ENCODE data around the gene OST4. TPM values are rescaled to one million over a fixed set of nuclear protein-coding genes. Genes with fewer than 3 reads are reported as not detected.

The OST4 gene
- total RNA-seq, 4 donors from 2014 or later, result 200 to 352 (median 243) TPM

DNA sequence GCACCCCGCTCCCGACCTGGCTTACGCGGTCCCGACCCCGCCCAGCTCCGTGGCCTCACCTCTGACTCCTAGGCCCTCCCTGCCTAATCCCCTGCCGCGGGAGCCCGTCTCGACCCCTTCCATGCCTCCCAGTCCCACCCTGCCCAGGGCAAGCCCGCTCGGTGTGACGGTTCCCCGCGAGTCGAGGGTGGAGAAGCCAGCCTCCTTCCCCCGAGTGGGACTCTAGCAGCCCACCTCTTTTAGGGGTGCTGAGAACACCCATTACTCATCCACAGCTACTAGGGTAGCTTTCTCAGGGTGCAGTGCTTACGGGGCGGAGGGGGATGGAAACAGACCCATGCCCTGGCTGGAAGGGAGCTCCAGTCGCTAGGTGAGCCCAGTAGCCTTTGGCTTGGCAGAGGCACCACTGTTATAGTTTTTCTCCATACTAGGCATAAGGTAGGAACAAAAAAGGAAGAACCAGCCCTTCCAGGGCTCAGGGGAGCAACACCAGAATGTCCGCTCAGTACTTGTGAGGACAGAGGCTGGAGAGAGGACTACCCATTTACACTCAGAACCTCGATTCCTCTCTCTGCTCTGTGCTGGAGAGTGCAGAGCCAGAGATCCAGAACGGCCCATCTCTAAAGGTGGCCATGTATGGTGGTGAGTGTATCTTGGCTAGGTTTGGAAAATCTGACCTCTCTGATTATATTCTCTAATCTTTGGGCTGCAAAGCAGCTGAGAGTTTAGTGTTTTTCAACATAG is 19.4 kb downstream of the OST4 start:
- H3K27me3 ChIP-seq, result no peaks in the 10 kb centered on the region
- intact Hi-C loops (cut with DNase I), result loop anchor here (2.0 kb wide), 2 partner anchors 19 to 27 kb away; partner anchors contain the start of genes EMILIN1 and OST4

DNA sequence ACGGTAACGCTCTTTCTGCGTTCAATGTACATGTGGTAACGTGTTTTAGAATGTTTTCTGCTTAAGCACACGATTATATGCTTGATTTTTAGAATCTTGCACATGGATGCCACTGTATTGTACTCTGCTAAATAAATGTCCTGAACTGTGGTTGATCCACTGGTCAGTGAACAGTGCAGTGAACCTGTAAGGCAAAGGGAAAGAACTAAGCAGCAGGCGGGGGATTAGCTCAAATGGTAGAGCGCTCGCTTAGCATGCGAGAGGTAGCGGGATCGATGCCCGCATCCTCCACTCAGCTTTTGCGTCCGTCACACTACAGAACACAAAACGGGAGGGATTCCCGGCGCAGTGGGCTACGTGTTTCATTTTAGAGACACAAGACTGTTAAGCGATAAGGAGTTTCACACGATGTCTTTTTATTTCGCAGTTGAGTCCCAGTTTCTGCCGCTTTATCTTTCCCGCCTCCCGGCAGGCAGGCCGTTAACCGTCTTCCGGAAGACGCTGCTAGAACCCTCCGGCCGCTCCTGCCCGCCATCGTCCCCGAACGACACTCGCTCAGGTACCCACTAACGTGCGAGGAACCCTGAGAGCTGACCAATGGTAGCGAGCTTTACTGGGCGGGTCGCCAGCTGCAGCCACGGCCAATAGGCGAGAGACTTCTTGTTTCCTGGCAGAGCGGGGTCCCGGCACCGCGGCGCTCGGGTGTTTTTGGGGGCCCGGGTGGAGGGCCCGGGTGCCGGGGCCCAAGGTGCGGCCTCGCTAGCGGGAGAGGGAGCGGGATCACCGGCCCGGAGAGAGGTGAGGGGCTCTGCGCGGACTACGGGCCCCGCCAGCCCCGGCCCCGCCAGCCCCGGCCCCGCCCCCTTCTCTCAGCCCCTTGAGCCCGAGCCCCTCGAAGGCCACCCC is 20.2 kb downstream of the OST4 start, which contains the start of gene AGBL5:
TSS of gene AGBL5 (plus strand) at position 673 of the 906 bp plus-strand sequence. CDS start 1,291 bp downstream, outside the sequence.
- 1% methylated on average over 37 of the region's 67 CpGs for WGBS
- DNase-seq (ENCODE audit: extremely low spot score), result peak; percentile 99
- no peaks in the 10 kb centered on the region for H3K27me3 ChIP-seq
- no peaks in the 10 kb centered on the region for H3K9me3 ChIP-seq
- peak within 1 kb of the TSS; percentile 74 to 99 (median 94) for H3K4me3 ChIP-seq
- peaks cover 8 to 33% (median 30%) of the 10 kb centered on the region in 4 donors for H3K36me3 ChIP-seq
- TF ChIP-seq POLR2A (IDR thresholded peaks at IDR 0.05; ENCODE audit: low read depth) (peak; percentile 20), POLR2AphosphoS5 (IDR thresholded peaks at IDR 0.05) (peak; percentile 82 to 94)
- TF ChIP-seq, protein P1, sequence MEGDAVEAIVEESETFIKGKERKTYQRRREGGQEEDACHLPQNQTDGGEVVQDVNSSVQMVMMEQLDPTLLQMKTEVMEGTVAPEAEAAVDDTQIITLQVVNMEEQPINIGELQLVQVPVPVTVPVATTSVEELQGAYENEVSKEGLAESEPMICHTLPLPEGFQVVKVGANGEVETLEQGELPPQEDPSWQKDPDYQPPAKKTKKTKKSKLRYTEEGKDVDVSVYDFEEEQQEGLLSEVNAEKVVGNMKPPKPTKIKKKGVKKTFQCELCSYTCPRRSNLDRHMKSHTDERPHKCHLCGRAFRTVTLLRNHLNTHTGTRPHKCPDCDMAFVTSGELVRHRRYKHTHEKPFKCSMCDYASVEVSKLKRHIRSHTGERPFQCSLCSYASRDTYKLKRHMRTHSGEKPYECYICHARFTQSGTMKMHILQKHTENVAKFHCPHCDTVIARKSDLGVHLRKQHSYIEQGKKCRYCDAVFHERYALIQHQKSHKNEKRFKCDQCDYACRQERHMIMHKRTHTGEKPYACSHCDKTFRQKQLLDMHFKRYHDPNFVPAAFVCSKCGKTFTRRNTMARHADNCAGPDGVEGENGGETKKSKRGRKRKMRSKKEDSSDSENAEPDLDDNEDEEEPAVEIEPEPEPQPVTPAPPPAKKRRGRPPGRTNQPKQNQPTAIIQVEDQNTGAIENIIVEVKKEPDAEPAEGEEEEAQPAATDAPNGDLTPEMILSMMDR (IDR thresholded peaks at IDR 0.05), result no peak
- H3K4me1 ChIP-seq, result peaks cover 14 to 42% (median 23%) of the 10 kb centered on the region in 4 donors
- intact Hi-C loops (cut with DNase I), result loop anchor here (1.0 to 2.0 kb wide), 3 partner anchors 20 to 35 kb away; partner anchors contain the start of genes EMILIN1, KHK and OST4
- peak within 1 kb of the TSS; percentile 89 to 96 (median 94) for H3K27ac ChIP-seq (replicated peaks in 1 of 4)

More for the DNA sequence above, 19.4 kb downstream of the OST4 start:
- Histone ChIP-seq H3K9me3 (no peaks in the 10 kb centered on the region), H3K4me1 (peaks cover 14 to 43% (median 23%) of the 10 kb centered on the region in 4 donors), H3K27ac (replicated peaks in 1 of 4) (peak overlapping the region; percentile 89 to 96 (median 94)), H3K36me3 (peaks cover 15 to 41% (median 38%) of the 10 kb centered on the region in 4 donors), H3K4me3 (peak overlapping the region; percentile 74 to 99 (median 94))
- 9% methylated on average over 9 of the region's 24 CpGs for WGBS
- DNase-seq (ENCODE audit: extremely low spot score), result no peak
- TF ChIP-seq POLR2A (IDR thresholded peaks at IDR 0.05; ENCODE audit: low read depth) (no peak), POLR2AphosphoS5 (IDR thresholded peaks at IDR 0.05) (peak in 1 of 2 donors; percentile 9)

DNA sequence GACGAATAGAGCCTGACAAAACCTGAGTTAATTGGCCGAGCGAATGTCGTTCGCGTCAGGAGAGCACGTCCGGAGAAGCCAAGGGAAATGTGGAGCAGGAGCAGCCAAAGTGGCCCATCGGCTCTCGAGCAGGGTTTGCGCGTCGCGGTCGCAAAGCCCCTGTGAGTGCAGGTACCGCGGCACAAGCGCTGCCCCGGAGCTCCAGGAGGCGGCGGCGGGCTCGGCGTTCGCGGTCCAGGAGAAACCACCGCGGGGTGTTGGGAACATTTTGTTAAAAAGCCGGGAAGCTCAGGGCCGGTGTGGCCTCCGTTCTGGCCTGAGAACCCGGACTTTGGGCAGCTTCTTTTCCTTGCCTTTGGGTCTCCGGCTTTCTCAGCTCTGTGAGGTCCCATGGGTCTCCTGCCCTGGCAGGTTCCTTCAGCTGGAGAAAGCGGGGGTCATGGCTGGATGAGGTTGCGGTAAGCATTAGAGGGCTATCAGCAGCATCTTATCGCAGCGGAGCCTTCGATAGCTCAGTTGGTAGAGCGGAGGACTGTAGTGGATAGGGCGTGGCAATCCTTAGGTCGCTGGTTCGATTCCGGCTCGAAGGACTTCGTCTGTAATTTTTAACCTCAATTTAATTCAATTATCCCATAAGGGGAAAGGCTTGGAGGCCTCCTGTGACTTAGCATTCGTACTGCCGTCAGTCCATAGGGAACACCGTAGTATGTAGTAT is 21.0 kb downstream of the OST4 start:
- H3K9me3 ChIP-seq, result no peaks in the 10 kb centered on the region
- H3K4me1 ChIP-seq, result peaks cover 14 to 34% (median 23%) of the 10 kb centered on the region in 4 donors
- peak overlapping the region; percentile 74 to 99 (median 94) for H3K4me3 ChIP-seq
- TF ChIP-seq, protein P1 (IDR thresholded peaks at IDR 0.05), result peak; percentile 35 to 68 (median 53)
- TF ChIP-seq EP300 (IDR thresholded peaks at IDR 0.05) (no peak), POLR2AphosphoS5 (IDR thresholded peaks at IDR 0.05) (peak in 1 of 2 donors; percentile 82), POLR2A (IDR thresholded peaks at IDR 0.05; ENCODE audit: low read depth) (peak; percentile 33)
- intact Hi-C loops (cut with DNase I), result loop anchor here (1.0 to 2.0 kb wide), 3 partner anchors 20 to 36 kb away; partner anchors contain the start of genes EMILIN1, KHK and OST4
- peak; percentile 99 for DNase-seq (ENCODE audit: extremely low spot score)
- under 1% methylated on average over 19 of the region's 48 CpGs for WGBS
- no peaks in the 10 kb centered on the region for H3K27me3 ChIP-seq
- peak overlapping the region; percentile 89 to 96 (median 94) for H3K27ac ChIP-seq (replicated peaks in 1 of 4)
- H3K36me3 ChIP-seq, result peaks cover 0 to 25% (median 22%) of the 10 kb centered on the region in 4 donors

DNA sequence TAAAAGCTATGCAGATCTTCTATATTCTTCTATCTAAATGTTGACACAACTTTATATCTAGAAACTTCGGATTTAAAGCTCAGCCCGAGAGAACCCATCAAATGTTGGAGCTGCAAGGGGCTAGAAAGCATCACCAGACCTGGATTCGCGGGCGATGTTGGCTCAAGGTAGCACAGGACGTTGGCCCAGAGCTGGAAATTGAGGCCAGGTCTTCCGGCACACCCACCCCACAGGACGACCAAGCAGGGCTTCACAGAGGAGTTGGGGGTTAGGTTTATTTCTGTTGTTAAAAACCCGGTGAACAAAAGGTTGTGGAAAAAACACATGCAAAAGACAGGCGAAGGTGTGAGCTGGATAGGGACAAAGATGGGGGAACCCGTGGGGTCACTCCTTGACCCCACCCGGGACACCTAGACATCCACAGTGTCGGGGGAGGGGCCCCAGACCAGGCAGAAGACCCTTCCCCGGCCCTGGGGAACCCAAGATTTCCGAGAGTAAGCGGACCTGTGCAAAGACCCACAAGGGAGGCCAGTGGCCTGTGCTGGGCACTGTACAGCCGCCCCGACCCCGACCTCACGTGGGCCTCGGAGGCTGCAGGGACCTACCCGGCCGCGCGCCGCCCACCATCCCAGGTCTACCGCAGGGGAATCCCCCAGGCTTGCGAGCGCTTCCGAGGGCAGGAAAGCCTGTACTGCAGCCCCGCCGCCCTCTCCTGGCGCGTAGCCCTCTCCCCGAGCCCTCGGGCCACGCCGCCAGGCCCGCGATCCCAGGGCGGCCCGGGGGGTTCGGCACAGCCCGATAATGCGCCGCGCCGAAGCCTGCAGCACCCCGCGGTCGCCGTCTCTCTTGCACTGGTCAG is 21.8 kb downstream of the OST4 start:
- Histone ChIP-seq H3K4me3 (peak overlapping the region; percentile 74 to 99 (median 94)), H3K36me3 (peaks cover 0 to 17% (median 15%) of the 10 kb centered on the region in 4 donors), H3K27ac (replicated peaks in 1 of 4) (peak overlapping the region; percentile 89 to 96 (median 94)), H3K9me3 (no peaks in the 10 kb centered on the region), H3K27me3 (no peaks in the 10 kb centered on the region), H3K4me1 (peaks cover 14 to 31% (median 23%) of the 10 kb centered on the region in 4 donors)
- 36% methylated on average over 16 of the region's 52 CpGs for WGBS
- intact Hi-C loops (cut with DNase I), result loop anchor here (1.0 to 2.0 kb wide), 3 partner anchors 21 to 37 kb away; partner anchors contain the start of genes EMILIN1, KHK and OST4
- no peak for DNase-seq (ENCODE audit: extremely low spot score)
- no peak for TF ChIP-seq EP300 (IDR thresholded peaks at IDR 0.05)
- TF ChIP-seq POLR2AphosphoS5 (IDR thresholded peaks at IDR 0.05), result no peak
- TF ChIP-seq, protein P1 (IDR thresholded peaks at IDR 0.05), result no peak
- no peak for TF ChIP-seq POLR2A (IDR thresholded peaks at IDR 0.05; ENCODE audit: low read depth)

Measured in esophagus muscularis mucosa (tissue), 4 donors.